ENCODE measurements around the gene COL23A1.
"Not testable (repeated sequence)": the region's sequence is repeated elsewhere in the genome, so short reads cannot be mapped to it uniquely, and the experiment has no call there.

Gene COL23A1

DNA sequence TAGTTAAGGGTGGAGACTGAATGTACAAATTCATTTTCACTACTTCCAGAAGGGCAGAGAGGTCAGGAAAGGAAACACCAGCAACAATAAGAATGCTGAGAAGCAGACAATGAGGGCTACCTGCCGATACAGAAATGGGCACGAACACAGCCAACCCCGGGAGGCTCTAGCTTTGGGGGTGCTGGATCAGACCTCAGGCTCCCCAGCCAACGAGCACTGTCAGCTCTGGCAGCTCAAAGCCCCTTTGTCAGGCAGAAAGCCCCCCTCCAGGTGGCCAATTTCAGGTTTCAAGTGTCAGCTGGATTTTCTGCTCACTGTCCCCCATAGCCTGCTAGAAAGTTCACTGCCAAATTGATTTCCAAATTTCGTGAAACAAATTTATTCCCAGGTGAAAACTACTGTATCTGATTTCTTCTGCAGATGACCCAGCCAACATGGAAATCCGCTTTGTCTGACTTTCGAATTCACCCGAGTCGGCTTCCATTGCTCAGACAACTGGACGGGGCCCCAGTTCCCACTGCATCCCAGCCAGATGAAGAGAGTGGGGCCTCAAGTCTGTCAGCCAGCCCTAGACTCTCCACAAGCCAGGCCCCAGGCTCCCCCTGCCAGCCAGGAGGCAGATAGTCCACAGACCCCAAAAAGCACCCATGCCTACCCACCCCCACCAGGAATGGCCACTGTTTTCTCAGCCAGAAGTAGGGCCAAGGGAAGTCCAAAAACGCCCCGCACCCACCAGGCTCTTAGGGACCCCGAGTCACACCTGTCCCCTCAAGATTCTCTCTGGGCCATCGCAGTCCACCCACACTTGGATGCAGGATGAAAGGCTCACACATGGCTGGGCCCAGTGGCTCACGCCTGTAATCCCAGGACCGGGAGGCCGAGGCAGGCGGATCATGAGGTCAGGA, 261.1 kb downstream of the COL23A1 start:
- DNase-seq, result no peak

DNA sequence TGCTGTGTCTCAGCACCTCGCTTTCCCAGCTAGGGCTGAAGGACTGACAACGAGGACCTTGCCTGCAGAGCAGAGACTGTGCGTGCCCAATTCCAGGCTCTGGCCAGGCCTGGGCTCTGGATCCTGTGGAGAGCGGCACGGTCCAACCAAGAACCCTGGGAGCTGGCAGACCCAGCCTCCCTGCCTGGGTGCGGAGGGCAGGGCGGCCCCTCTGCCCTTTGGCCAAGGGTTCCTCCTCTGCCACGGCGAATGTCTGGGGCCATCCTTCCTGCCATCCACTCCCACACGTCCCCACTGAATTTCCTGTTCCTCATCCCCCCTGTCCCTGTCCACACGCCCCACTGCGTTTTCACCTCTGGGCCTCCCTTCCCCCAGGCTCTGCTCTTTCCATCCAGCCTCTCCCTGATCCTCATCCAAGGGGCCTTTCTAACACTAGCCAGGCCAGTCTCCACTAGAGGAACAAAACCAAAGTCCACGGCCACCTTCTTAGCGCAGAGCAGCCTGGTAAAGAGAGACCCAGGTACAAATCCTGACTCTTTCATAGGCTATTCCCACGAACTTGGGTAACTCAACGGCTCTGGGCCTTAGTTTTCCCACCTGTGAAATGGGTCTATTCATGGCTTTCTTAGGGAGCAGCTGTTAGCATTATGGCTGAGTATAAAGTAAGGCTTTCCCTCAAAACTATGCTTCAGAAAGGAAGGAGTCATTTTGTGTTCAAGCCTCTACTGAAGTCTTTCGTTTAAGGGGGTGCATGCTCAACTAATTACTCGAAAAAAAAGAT, 262.1 kb downstream of the COL23A1 start:
- no peak for DNase-seq

DNA sequence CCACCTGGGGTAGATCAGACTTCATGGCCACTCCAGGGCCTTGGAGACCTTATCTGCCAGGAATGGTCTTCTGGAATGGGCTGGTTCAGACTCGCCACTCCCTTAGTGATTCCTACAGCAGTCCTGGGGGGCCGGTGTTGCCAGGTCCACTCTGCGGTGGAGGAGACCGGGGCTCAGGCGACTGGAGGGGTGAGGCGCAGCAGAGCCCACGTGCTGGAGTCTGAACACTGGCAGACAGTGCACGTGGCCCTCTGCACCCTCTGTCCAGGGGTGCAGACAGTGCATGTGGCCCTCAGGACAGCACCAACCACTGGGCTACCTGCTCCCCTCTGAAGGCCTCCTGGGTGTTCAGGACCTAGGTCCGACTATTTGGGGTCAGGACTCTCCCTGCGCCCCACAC, 262.7 kb downstream of the COL23A1 start:
- DNase-seq, result no peak

DNA sequence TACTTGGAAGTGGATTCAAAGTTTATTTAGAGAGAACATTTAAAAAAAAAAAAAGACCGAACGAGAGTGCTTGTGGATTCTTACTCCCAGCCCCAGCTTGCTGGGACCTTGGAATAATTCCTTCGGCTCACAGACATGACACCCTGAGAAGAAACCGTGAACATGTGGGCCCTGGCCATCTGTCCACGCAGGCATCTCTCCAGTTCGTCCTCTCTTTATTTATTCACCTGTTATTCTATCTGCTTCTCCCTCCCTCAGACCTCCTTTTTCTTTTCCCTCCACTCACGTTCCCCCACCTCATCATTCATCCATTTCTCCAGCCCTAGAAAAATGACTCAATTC, 263.8 kb downstream of the COL23A1 start:
- DNase-seq, result no peak

DNA sequence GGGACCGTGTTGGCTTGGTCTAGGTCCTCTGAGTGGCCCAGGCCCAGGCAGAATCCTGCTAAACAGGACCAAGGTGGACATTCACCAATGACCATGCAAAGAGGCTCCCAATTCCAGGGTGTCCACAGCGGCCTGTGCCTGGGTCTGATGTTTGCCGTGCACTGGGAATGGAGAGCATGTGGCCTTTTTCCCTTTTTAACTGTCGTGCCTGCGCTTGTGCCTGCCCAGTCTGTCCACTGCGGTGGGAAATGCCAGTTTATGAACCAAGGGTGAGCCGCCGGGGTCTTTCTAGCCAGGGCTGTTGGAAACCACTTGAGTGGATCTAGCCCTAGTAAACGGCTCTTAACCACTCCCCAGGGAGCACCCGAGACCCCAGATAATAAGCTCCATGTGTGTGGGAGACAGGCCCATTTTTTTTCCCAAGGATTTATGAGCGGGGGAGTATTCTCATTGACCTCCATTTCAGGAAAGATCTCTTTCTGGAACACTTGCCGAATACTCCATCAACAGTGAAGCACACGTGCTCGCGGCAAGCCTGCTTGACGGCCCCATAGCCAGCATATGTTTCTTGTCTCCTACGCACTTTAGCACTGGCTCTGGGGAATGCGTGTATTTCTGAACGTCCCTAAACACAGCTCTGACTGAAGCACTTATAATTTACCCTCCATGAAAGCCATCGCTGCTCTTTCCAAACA, 264.4 kb downstream of the COL23A1 start:
- DNase-seq, result no peak

DNA sequence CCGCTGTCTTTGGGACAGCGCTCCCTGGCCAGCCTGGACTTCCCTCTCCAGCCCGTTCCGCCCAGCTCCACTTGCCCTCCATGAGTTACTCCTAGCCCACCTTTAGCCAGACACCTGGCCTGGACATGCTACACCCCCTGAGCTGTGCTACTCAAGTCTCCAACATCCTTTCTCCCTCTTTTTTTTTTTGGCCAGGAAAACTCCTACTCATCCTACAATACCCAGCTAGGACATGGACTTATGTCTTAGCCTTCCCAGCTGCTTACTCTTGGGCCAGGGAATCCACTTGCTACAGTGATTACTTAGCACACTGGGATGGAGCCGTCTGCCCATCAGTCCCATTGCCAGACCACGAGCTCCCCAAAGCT, 264.9 kb downstream of the COL23A1 start:
- no peak for DNase-seq

DNA sequence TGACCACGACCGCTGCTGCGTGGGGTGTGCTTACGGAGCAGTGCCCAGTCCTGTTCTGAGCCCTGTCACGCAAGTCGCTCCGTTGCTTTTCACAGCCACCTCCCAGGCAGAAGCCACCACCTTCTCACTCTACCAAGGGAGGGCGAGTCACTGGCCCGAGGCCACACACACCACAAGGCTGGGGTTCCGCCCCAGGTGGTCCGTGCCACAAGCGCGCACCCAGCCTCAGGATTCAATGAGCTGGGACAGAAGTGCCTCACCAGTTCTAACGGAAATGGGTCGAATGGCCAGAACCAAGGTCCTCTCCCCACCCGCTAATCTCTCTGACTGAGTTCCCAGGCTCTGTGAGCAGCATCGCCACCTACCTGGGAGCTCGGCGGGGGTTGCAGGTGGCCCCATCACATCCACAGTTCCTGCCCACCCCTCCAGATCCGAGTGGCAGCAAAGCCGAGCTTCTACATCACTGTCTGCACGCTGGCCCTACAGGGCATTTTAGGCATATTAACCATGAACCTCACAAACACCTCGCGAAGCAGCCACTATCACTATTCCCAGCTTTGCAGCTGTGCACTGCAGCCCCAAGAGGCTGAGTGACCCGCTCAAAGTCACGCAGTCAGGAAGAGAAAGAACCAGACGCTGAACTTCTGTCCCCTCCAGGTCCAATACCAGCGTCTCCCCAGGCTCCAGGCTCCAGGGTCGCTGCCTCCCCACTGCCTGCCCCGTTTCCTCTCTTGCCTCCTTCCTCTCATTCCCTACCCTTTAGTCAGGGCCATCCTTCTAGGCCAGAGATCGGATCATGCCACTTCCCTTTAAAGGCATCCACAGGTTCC, 265.5 kb downstream of the COL23A1 start:
- no peak for DNase-seq

DNA sequence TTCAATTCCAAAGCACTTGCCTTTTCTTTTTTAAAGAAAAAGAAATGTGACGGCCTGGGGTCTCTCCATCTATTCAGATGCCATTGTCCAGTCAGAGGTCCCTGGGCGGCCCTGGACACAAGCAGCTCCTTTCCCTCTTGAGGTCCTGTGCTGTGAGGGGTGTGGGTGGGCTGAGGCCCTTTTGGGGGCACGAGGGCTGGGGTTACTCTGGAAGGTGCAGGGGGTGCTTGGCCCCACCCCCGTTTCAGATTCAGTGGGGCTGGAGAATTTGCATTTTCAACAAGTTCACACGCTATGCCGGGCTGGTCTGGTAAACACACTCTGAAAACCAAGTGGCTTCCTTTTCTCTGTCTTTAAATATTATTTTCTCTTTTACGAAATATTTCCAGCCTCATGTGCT, 266.2 kb downstream of the COL23A1 start:
- DNase-seq, result no peak

DNA sequence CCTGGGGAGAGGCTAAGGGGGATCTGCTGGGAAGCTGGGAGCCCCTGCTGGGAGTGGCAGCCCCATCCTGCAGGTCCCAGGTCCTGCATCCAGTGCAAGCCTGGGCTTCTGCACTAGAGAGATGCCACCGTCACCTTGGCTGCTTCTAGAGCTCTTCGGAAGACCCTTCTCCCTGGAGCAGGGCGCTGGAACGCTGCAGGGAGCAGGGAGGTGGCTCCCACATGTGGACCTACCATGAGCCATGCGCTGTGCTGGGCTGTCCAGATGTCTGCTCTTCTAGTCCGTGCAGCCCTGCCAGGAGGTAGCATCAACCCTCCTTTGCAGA, 266.7 kb downstream of the COL23A1 start:
- DNase-seq, result no peak

DNA sequence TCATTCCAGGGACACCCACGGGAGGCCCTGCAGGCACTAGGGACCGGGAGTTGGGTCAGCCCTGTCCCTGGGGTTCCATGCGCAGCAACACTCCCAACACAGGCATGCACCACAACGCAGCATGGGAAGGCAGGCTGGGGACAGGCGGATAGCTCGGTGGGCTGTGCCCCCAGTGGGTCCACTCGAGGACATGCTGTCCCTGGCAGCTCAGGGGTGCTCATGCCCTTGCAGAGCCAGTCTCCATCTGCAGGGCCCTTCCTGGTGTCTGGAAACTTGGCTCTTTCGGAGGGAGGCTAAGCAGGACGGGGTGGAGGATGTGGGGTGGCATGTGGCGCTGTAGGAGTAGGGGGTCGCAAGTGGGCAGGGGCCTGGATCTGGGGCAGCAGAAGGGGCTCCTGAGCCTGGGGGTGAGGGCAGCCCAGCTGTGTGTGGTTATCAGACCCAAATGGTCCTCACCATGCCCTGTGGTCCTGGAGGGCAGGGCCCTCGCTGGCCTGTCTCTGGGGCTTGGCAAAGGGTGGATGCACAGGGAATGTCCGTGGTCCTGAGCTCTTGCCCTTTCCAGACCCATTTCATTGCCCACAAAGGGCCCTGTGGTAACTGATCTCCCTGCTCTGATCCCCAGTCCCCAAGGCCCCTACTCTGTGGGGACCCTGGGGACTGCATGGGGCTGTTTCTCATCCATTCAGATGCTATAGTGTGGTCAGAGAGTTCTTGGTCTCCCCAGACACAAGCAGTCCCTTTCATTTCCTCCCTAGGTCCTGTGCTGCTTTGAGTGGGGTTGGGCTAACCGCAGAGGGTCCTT, 267.3 kb downstream of the COL23A1 start:
- no peak for DNase-seq

DNA sequence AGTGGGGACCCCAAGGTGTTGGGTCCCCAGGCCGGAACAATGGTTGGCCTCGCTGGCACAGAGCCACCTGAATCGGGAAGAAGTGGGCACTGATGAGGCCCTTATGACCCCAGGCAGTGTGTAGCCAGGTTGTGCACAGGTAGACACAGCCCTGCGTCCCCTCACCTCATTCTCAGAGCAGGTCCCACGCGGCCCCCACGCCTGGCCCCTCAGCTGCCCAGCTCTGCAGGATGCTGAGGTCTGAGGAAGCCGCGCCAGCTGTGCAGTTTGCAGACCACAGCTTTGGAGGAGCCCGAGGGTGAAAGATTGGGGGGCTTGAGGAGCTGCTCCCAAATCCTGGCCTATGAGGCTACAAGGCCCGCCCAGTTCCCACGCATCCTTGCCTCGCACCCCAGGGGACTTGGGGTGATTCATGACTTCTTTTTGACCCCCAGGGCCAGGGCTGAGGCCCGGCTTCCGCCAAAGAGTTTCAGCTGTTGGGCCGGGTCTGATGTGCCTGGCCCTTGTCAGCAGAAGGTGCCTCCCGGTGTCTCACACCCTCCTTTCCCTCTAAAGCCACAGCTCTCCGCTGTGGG, 269.8 kb downstream of the COL23A1 start:
- DNase-seq, result no peak

DNA sequence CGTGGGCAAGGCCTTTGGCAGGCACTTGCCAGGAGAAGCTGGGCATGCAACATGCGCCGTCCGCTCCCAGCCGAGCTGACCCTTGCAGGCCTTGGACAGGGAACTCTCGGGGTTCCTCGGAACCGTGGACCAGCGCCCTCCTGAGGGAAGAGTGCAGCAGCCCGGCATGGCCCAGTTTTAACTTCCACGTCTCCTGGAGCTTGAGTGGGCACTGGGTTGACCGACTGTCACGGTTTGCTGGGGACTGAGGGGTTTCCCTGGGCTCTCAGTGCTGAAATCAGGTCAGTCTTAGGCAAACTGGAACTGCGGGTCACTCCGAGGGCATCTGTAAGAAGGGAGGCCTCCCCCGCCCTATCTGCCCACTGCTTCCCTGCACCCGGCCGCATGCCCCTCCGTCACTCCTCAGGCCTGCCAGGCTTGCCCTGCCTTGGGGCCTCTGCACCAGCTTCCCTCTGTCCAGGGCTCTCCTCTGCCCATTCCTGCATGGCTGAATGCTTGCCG, 270.6 kb downstream of the COL23A1 start:
- DNase-seq, result no peak

DNA sequence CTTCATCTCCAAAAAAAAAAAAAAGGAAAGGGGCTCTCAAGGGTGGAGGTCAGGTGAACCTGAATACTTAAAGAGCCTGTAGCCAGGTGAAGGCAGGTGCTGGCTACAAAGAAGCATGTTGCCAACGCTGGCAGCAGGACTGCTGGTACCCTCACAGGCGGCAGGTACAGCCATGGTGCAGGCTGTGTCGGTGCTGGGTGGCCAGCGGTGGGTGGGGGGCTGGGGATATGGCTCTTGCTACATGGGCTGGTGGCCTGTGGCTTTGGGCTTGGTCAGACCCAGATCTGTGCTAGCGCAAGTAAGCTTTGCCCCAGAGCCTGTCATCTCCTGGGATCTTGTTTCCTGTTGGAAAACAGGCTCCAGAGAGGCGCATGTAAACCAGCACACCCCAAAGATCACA, 271.3 kb downstream of the COL23A1 start:
- no peak for DNase-seq

DNA sequence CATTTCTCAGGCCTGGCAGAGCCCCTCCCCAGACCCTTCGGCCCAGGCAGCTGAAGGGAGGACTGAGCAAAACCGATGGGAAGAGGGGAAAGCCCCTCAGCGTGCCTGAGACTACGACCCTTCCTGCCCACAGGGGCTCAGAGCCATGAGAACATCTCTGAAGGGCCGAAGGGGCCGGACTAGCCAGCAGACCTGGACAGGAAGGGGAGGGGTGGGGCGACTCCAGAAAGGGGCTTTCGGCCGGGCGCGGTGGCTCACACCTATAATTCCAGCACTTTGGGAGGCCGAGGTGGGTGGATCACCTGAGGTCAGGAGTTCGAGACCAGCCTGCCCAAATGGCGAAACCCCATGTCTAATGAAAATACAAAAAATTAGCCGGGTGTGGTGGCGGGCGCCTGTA, 271.8 kb downstream of the COL23A1 start:
- no peak for DNase-seq

DNA sequence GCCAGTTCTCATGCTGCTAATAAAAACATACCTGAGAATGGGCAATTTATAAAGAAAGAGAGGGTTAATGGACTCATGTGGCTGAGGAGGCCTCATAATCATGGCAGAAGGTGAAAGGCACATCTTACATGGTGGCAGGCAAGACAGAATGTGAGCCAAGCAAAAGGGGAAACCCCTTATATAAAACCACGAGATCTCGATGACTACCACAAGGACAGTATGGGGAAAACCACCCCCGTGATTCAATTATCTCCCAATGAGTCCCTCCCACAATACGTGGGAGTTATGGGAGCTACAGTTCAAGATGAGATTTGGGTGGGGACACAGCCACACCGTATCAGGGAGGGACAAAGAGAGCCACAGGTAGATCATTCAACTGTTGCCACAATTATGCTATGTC, 272.5 kb downstream of the COL23A1 start:
- DNase-seq, result not testable (repeated sequence)

DNA sequence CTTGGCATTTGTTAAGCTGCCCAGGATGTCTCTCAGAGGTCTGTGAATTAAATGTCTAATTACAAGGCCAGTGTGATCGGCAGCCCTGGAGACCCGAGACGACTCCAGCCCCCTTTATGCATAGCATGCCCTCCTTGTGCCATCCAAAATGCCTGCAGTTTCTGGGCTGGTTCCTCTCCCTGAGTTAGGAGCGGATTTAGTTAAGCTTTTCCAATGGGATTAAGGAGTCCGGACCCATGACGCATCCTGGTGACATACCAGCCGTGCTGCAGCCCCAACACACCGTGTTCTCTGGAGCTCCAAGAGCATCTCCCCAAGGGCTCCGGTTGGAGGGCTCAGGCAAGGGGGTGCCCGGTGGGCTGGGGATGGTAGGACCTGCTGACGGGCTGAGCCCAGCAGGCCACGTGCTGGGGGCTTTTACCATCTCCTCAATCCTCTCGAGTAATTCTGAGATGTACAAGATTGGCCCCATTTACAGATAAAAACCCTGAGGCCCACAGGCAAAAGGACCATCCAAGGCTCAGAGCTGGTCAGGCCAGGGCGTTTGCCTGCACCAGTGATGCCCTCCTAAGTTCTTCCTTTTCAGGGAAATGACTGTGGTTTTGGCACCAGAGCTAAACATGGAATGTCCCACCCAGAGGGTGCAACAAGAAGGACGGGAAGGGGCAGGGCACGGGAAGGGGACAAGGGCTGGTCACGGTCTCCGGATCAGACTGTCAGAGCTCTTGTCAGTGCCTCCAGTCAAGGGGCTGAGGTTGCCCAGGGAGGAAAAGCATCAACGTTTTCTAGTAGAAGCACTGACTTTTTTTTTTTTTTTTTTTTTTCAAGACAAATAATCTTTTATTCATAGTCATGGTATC, 275.0 kb downstream of the COL23A1 start:
- DNase-seq, result no peak

DNA sequence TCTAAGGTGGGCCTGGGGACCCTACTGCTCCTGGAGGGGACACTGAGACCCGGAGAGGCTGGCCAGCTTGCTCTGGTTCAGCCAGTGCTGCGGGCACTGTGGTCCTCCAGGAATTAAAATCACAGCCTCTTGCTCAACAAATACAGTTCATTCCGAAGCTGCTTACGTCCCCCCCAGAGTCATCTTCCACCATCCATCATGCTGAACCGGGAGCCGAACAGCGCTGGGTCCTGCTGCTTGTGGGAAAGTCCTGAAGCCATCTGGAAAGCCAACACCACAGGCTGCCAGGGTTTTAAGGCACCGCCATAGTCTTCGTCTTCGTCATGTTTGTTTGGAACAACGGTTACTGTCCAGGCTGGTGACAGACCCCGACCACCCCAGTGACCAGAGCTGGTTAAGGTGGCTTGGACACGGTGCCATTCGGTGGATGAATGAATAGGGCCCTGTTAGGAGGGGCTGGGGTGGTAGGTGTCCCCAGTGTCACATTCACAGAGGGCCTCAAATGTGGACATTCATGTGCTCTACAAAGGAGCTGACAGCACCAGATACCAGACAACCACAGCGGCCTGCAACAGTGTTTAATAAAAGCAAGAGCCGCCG, 276.0 kb downstream of the COL23A1 start:
- DNase-seq, result no peak

DNA sequence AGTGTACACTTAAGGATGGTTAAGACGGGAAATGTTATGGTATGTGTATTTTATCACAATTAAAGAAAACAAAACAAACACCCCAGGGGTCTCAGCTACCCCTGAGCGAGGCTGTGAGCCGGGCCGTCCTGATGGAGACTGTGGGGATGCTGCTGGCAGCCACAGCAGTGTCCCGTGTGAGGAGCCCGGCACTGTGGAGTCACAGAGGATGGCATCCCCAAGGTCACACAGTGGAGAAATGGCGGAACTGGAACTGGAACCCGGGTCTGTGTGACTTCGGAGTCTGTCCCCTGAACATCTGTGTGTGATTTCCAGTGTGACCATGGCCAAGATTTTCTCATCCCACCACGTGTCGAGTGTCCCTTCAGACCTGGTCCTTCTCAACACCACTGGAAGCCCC, 276.9 kb downstream of the COL23A1 start:
- DNase-seq, result no peak

DNA sequence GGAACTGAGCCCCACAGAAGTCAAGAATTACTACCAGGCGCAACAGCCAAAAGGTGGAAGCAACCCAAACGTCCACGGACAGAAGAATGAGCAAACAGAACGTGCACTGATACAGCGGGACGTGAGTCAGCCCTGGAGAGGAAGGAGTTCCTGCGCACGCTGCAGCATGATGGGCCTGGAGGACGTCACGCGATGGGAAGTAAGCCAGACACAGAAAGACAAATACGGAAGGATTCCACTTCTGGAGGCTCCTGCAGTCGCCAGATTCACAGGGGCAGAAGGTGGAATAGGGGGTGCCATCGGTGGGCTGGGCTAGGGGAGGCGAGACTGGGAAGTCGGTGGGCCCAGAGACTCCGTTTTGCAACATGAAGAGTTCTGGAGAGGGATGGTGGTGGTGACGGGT, 277.3 kb downstream of the COL23A1 start:
- DNase-seq, result no peak

Measured in 8988T (cell line).